GM19438 (cell line): Measurements from ENCODE around the gene OVOL1.
"Not testable (repeated sequence)": the region's sequence is repeated elsewhere in the genome, so short reads cannot be mapped to it uniquely, and the experiment has no call there.

Source experiments
- ATAC-seq: cut with Tn5 transposase; IDR thresholded peaks from one replicate; pipeline ENCODE4 v1.9.1; 2021; ENCODE audit warnings: low read depth; ENCODE audit not compliant: unreplicated experiment

The OVOL1 gene

GRCh38 chr11:65786786-65787636 lies at the start of gene OVOL1:
Gene OVOL1, plus strand, starts transcription at chr11:65787063. Its CDS starts 311 bp downstream, at chr11:65787374.
- ATAC-seq: no peak

GRCh38 chr11:65739022-65739421 lies 47.8 kb upstream of the OVOL1 start:
- ATAC-seq: no peak

DNA sequence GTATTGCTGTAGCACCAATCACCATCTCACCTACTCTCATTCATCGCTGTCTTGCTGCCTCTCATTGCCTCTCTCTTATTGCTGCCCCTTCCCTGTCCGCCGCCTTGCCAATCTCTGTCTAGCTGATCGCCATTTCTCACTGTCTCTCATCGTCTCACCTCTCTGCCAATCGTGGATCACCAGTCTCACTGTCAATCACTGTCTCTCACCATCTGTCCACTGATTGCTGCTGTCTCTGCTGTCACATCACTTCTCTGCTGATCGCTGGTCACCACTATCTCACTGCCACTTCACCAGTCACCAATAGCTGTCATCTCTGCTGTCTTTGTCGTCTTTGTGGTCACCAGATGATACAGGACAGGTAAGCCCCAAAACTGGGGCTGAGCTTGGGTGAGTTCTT lies 45.7 kb upstream of the OVOL1 start:
- ATAC-seq: no peak

GRCh38 chr11:65742353-65742752 lies 44.5 kb upstream of the OVOL1 start:
- ATAC-seq: no peak

- no peak for ATAC-seq
Measured at GRCh38 chr11:65743681-65744025, 43.2 kb upstream of the OVOL1 start.

DNA sequence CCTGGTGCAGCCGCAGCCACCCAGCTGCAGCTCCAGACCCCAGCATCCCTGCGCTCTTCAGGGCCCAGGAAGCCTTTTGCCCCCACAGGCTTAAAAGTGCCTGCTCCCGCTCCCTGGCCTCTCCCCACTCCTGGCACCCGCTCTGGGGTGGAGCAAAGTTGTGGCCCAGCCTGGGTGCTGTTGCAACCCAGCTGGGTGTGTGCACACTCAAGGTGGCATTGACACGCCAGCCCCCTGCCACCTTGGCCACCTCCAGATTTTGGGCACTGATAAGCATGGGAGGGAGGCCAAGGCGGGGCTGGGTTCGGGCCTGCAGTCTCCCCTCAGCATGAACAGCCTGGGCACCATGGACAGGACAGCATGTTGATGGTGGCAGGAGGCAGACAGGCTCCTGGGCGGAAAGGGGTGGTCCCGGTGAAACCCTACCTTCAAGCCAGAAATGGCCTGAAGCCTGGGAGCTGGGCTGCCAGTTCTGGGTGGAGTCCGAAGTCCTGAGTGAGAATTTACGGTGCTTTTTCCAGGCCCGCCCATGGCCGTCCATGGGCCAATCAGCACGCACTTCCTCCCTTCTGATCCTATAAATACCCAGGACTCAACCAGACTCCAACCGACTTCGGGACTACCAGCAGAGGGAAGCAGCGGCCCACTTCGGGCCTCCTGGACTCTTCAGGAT lies 42.7 kb upstream of the OVOL1 start:
- ATAC-seq: no peak

GRCh38 chr11:65744699-65745042 lies 42.2 kb upstream of the OVOL1 start:
- no peak for ATAC-seq

DNA sequence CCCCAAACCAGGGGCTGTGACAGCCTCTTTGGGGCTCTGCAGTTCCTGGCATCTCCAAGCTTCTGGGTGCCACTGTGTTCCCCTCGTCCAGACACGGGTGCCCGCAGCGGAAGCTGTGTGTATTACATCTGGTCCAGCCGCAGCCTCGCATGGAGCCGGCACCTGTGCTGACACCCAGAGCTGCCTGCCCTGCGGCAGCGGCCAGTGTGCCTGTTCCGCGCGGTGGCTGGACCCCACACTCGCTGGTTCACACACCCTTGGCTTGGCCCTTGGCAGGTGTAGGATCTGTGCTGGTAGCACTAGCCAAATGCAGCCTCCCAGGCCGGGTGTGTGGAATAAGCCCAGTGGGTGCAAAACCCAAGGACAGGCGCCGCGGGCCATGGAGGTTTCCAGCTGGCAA lies 41.8 kb upstream of the OVOL1 start:
- ATAC-seq: no peak

GRCh38 chr11:65762169-65762568 lies 24.7 kb upstream of the OVOL1 start:
- ATAC-seq: not testable (repeated sequence)

GRCh38 chr11:65762816-65763215 lies 24.0 kb upstream of the OVOL1 start:
- not testable (repeated sequence) for ATAC-seq

DNA sequence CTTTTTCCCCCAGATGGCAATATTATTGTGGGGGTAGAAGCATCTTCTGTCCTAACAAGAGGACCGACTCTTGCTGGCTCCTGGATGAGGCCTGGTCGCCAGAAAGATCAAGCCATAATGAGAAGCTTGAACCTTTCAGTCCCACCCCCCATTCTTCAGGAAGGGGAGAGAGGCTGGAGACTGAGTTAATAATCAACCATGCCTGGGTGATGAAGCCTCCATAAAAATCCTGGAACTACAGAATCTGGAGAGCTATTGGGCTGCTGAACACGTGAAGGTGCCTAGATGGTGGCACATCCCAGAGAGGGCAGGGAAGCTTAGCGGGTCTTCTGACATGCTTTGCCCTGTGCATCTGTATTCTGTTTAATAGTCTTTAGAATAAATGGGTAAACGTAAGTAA lies 22.4 kb upstream of the OVOL1 start:
- ATAC-seq: no peak

DNA sequence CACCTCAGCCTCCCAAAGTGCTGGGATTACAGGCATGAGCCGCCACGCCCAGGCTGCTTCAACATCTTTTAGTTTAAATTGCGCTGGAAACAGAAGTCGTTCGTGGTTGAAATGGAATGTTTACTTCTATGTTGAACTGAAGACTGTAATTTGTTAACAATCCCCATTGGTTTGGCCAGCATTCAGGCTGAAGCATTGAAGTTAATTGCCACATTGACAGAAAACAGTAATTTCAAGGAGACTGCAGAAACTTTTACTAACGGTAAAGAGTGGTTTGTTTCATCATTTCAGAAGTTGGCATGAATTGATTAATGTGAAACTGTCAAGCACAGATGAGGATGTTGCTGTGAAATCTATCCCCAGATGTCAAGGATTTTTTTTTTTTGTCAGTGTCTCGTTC lies 20.3 kb upstream of the OVOL1 start:
- ATAC-seq: no peak

- ATAC-seq: no peak
Measured at GRCh38 chr11:65767406-65767805, 19.5 kb upstream of the OVOL1 start.

GRCh38 chr11:65767806-65768205 lies 19.1 kb upstream of the OVOL1 start:
- not testable (repeated sequence) for ATAC-seq

- no peak for ATAC-seq
Measured at GRCh38 chr11:65770951-65771567, 15.8 kb upstream of the OVOL1 start.

DNA sequence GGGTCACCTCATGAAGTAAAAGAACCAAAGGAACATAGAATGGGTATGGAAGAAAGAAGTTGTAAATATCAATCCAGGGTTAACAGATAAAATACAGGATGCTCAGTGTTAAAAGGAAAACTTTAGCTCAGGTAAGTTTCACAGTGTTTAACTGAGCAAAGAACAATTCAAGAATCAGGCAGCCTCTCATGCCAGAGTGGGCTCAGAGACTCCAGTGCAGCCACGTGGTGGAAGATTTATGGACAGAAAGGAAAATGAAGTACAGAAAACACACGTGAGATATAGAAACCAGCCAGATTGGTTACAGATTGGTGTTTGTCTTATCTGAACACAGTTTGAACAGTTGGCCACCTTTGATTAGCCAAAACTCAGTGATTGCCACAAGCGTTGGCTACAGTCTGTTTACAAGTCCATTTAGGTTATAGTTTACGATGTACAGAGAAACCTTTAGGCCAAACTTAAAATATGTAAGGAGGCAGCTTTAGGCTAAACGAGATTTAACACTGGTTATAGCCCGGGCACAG lies 15.2 kb upstream of the OVOL1 start:
- no peak for ATAC-seq

DNA sequence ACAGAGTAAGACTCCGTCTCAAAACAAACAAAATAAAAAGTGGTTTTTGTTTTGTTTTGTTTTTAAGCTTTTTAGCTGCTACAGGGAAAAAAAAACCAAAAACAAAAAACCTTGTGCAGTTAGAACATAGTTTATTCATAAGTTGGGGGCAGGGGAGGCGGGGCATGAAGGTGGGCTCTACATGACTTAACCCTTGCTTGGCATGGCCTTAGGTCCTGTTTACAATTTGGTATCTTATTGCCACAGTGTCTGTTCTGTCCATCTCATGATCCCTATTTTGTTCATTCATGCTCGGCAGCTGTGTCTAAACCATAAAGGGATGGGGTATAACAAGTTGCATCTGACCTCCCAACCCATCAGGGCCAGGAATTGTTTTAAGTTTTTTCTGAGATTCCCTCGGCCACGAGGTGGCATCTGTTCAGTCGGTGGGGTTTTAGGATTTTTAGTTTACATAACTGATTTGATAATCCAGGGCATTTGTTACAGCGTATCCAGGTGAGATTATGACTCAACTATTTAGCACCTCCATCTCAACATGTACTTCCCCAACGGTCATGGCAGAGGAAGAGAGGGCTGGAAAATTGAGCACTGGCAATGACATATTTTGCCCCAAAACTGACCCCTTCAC lies 13.0 kb upstream of the OVOL1 start:
- no peak for ATAC-seq

DNA sequence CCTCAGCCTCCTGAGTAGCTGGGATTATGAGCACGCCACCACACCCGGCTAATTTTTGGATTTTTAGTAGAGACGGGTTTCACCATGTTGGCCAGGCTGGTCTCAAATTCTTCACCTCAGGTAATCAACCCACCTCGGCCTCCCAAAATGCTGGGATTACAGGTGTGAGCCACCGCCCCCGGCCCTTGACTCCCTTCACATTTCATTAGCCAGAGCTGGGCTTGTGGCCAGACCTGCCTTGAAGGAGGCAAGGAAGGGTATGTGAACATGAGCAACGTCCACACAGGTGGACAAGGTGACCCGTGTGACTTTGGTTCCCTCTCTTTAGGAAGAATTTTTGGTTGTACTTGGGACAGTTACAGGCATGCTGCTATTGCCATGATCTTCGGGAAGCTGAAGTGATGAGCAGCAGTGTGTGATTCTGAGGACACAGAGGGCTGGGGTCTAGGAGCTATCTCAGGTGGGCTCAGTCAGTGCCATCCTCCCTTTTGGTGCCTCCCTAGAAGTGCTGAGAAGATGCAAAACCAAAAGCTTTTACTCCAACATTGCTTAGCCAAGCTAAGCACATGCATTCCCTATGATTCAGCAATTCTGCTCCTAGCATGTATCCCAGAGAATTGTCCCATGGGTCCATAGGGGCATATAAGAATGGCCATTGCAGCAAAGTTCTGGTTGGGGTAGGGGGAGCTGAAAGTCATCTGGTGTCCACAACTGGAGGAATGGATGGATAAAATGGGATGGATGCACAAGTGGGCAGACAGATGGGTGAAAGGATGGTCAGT lies 12.1 kb upstream of the OVOL1 start:
- ATAC-seq: no peak

DNA sequence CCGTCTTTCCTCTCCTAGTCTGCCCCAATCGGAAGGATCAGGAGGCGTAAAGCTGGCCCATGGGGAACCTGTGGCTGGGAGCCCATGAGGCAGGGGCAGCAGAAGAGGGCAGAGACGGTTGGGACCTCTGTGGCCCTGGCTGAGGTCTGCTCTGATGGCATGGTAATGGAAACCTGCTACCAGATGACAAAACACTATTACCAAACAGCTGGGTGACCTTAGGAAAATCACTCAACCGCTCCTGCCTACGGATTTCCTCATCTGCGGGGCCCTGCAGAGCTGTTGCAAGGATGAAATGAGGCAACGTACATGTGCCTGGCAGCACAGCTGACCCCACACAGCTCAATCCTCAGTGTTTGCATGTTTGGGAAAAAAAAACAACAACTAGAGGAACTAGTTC lies 10.7 kb upstream of the OVOL1 start:
- ATAC-seq: no peak

DNA sequence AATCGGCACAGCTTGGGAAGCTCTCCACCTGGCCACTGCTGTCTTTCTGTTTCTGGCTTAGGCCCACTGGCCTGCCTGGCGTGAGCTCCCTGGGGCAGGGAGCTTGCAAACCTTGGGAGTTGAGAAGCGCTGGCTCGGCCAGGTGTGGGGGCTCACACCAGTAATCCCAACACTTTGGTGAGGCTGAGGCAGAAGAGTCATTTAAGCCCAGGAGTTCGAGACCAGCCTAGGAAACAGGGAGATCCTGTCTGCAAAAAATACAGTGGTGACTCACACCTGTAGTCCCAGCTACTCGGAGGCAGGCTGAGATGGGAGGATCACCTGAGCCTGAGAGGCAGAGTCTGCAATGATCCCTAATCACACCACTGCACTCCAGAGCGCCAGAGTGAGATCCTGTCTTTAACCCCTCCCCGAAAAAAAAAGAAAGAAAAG lies 10.1 kb upstream of the OVOL1 start:
- ATAC-seq: no peak
